Loucy (cell line): Measurements from ENCODE around the gene SLC6A20.

Experiments used
- H2AFZ ChIP-seq: fragments of 200-600 bp; sonication (generic); 2 replicates; pipeline ENCODE4 v1.6.0; 2016; ENCODE audit warnings: antibody characterized with exemption, mild to moderate bottlenecking, low read length, moderate library complexity
- H3F3A ChIP-seq: fragments of 200-600 bp; 2 replicates; pipeline ENCODE4 v1.6.0; 2016; ENCODE audit warnings: antibody characterized with exemption, low read depth, mild to moderate bottlenecking
- H3K27me3 ChIP-seq: fragments of 200-600 bp; sonication (generic); 2 replicates; pipeline ENCODE4 v1.6.1; 2014; ENCODE audit warnings: low read length, mild to moderate bottlenecking; ENCODE audit not compliant: insufficient read depth, poor library complexity, severe bottlenecking
- H3K36me3 ChIP-seq: fragments of 200-600 bp; sonication (generic); 2 replicates; pipeline ENCODE4 v1.6.1; 2016; ENCODE audit warnings: low read length; ENCODE audit not compliant: insufficient read depth
- H3K4me1 ChIP-seq: fragments of 200-600 bp; sonication (generic); 2 replicates; pipeline ENCODE4 v1.5.1; 2014; ENCODE audit warnings: low read length, mild to moderate bottlenecking; ENCODE audit not compliant: insufficient read depth, poor library complexity, severe bottlenecking
- H3K4me2 ChIP-seq: fragments of 200-600 bp; sonication (generic); 2 replicates; pipeline ENCODE4 v1.6.0; 2014; ENCODE audit warnings: antibody characterized with exemption, low read length, low read depth, mild to moderate bottlenecking; ENCODE audit not compliant: poor library complexity, severe bottlenecking
- H3K4me3 ChIP-seq: fragments of 200-600 bp; sonication (generic); 2 replicates; pipeline ENCODE4 v1.5.1; 2014; ENCODE audit warnings: low read length, mild to moderate bottlenecking, mixed read lengths; ENCODE audit not compliant: poor library complexity, severe bottlenecking
- H3K79me2 ChIP-seq: fragments of 200-600 bp; sonication (generic); 2 replicates; pipeline ENCODE4 v1.6.1; 2014; ENCODE audit warnings: low read length; ENCODE audit not compliant: insufficient read depth
- H3K9ac ChIP-seq: fragments of 200-600 bp; sonication (generic); 2 replicates; pipeline ENCODE4 v1.6.0; 2014; ENCODE audit warnings: mild to moderate bottlenecking, low read depth, low read length, moderate library complexity; ENCODE audit not compliant: poor library complexity, severe bottlenecking
- H3K9me2 ChIP-seq: fragments of 200-600 bp; sonication (generic); replicated peaks from 2 replicates; pipeline ENCODE4 v1.6.1; 2016; ENCODE audit warnings: low read depth, low read length, mixed read lengths
- H3K9me3 ChIP-seq: fragments of 200-600 bp; sonication (generic); 2 replicates; pipeline ENCODE4 v1.6.1; 2014; ENCODE audit warnings: mild to moderate bottlenecking, antibody characterized with exemption, low read length, low read depth; ENCODE audit not compliant: insufficient read depth
- H4K20me1 ChIP-seq: fragments of 200-600 bp; sonication (generic); 2 replicates; pipeline ENCODE4 v1.6.0; 2014; ENCODE audit warnings: antibody characterized with exemption, low read length, mild to moderate bottlenecking; ENCODE audit not compliant: insufficient read depth, poor library complexity, severe bottlenecking
- EZH2phosphoT487 ChIP-seq: fragments of 200-600 bp; IDR thresholded peaks from 2 replicates; pipeline ENCODE4 v1.6.1; 2018; ENCODE audit warnings: antibody characterized with exemption, mild to moderate bottlenecking, moderate library complexity, borderline replicate concordance
- TF ChIP-seq, protein P1 (sequence below): fragments of 200-600 bp; sonication (generic); conservative IDR thresholded peaks from 2 replicates; pipeline ENCODE4 v1.5.1; 2014; ENCODE audit warnings: mild to moderate bottlenecking, antibody characterized with exemption, low read length

SLC6A20 gene

DNA sequence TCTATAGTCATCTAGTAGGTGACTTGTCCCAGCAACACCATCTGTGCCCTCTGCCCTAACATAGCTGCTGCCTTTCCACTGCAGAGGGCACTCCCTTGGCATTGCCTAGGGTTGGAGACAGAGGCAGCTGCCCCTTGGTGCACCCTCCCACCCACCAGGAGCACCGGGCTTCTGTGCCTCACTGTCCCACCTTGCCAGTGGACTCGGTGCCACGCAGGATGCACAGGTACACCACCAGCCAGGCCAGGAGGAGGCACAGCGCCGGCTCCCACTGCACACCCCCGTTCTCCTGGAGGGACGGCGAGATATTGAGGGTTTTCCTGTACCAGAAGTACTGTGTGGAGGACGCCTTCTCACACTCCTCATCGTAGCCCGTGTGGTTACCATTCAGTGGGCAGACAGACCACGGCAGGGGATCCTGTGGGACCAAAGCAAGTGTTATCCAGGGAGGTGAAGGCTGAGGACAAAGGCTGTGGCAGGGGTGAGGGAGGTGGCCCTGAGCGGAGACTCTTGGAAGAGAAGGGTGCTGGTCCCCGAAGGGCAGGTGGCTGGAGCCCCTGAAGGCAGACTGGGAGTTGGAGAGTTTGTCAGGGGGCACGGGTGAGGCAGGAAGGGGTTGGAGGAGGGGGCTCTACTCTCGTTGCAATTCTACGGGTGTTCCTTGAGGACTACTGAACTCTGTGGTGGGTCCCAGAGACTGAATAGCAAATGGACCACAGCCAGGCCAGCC is 20.6 kb downstream of the SLC6A20 start:
- Histone ChIP-seq H3K9ac (no peak overlapping the region), H4K20me1 (no peaks in the 10 kb centered on the region), H3K36me3 (no peaks in the 10 kb centered on the region), H3K4me1 (no peaks in the 10 kb centered on the region), H3K4me3 (no peak overlapping the region), H2AFZ (no peak overlapping the region), H3K4me2 (no peak overlapping the region), H3K9me2 (no peaks in the 10 kb centered on the region), H3F3A (no peaks in the 10 kb centered on the region), H3K79me2 (no peaks in the 10 kb centered on the region), H3K9me3 (no peaks in the 10 kb centered on the region), H3K27me3 (peaks cover 20% of the 10 kb centered on the region)
- TF ChIP-seq, protein P1, sequence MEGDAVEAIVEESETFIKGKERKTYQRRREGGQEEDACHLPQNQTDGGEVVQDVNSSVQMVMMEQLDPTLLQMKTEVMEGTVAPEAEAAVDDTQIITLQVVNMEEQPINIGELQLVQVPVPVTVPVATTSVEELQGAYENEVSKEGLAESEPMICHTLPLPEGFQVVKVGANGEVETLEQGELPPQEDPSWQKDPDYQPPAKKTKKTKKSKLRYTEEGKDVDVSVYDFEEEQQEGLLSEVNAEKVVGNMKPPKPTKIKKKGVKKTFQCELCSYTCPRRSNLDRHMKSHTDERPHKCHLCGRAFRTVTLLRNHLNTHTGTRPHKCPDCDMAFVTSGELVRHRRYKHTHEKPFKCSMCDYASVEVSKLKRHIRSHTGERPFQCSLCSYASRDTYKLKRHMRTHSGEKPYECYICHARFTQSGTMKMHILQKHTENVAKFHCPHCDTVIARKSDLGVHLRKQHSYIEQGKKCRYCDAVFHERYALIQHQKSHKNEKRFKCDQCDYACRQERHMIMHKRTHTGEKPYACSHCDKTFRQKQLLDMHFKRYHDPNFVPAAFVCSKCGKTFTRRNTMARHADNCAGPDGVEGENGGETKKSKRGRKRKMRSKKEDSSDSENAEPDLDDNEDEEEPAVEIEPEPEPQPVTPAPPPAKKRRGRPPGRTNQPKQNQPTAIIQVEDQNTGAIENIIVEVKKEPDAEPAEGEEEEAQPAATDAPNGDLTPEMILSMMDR = no peak
- no peak for TF ChIP-seq EZH2phosphoT487

DNA sequence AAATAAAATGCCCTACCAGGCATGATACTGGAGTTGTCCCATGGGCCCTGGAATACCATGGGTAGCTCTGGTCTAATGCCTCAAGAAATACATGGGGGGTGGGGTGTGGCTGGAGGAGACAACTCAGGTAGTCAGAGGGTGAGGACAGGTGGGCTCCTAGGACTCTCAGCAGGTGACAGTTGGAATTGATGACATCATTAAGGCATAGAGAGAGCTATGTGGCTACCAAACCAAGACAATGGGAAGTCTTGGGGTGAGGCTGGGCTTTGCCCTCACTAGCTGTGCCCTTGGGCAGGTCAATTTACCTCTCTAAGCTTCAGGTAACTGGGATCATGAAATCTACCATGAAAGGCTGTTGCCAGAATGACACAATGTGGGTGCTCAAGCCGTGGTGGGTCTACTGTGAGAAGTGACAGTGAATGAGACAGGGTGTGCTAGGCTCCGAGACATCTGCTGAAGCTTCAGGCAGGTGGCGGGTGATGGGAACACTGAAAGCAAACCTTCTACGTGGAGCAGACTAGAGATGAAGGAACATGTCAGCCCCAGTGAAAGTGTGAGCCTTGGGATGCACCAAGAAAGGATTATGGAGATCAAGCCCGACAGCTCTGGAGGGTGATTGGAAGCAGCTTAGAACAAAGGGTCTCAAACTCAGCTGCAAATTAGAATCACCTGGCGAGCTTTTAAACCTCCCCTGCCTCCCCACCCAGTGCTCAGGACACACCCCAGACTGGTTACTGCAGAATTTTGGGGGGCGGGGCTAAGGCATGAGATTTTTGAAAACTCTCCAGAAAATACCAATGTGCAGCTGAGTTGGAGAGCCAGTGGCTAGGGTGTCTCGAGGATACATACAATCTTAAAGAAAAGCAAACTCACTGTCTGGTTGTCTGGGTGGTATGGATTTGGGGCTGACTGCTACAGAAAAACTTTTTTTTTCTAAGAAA is 21.5 kb downstream of the SLC6A20 start:
- H3K4me1 ChIP-seq = no peaks in the 10 kb centered on the region
- no peaks in the 10 kb centered on the region for H4K20me1 ChIP-seq
- TF ChIP-seq, protein P1 = no peak
- no peak for TF ChIP-seq EZH2phosphoT487
- peaks cover 20% of the 10 kb centered on the region for H3K27me3 ChIP-seq
- H3K9ac ChIP-seq = no peak overlapping the region
- H3K4me3 ChIP-seq = no peak overlapping the region
- H3K9me2 ChIP-seq = no peaks in the 10 kb centered on the region
- no peaks in the 10 kb centered on the region for H3F3A ChIP-seq
- H3K36me3 ChIP-seq = no peaks in the 10 kb centered on the region
- H3K9me3 ChIP-seq = no peaks in the 10 kb centered on the region
- no peak overlapping the region for H3K4me2 ChIP-seq
- no peaks in the 10 kb centered on the region for H3K79me2 ChIP-seq
- no peak overlapping the region for H2AFZ ChIP-seq

- Histone ChIP-seq H3K27me3 (peaks cover 28% of the 10 kb centered on the region), H3K9ac (no peak overlapping the region), H3K4me3 (no peak overlapping the region), H3K79me2 (no peaks in the 10 kb centered on the region), H3K4me1 (no peaks in the 10 kb centered on the region), H3F3A (no peaks in the 10 kb centered on the region), H3K9me3 (no peaks in the 10 kb centered on the region), H2AFZ (no peak overlapping the region), H3K36me3 (no peaks in the 10 kb centered on the region), H3K9me2 (no peaks in the 10 kb centered on the region), H4K20me1 (no peaks in the 10 kb centered on the region), H3K4me2 (no peak overlapping the region)
- no peak for TF ChIP-seq EZH2phosphoT487
- TF ChIP-seq, protein P1 = no peak
These were observed 22.5 kb downstream of the SLC6A20 start for GRCh38 chr3:45773714-45774449.
